Measurements from ENCODE around the gene RALGDS. TPM values are rescaled to one million over a fixed set of nuclear protein-coding genes. Genes with fewer than 3 reads are reported as not detected.

The RALGDS gene
- total RNA-seq, 1 experiment from 2014 or later, result 22.9 TPM

DNA sequence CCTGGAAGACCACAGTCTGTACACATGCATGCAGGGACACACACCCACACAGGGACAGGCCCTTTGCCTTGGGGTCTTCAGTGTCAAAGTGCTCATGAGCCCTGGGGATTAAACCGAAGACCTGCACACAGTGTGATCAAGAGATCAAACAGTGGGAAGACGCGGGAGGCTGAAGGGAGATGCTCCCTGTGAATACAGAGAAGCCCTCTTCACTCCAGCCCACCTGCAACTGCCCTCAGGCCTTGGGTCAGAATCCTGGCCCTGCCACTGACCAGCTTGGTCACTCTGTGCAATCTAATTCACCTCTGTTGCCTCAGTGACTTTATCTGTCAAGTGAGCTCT lies 2.9 kb downstream of the RALGDS start:
- H3K36me3 Mint-ChIP-seq, result no peaks in the 10 kb centered on the region
- CTCF ChIA-PET, result interaction anchor here (1.2 to 6.0 kb wide), 6 partner anchors 12 to 121 kb away, joined by 3 to 70 read pairs (median 6); no protein-coding TSS in a partner anchor
- no peak for ATAC-seq
- H3K27ac Mint-ChIP-seq, result no peak overlapping the region
- no peak for DNase-seq (ENCODE audit: low spot score)
- peaks cover 12% of the 10 kb centered on the region for H3K4me1 Mint-ChIP-seq
- no peak overlapping the region for H3K4me3 Mint-ChIP-seq
- peaks cover 46% of the 10 kb centered on the region for H3K27me3 Mint-ChIP-seq (ENCODE audit: low read depth)
- POLR2A ChIA-PET, result no interaction called here
- no peak for TF ChIP-seq OVOL2 (CRISPR knock-in tag; IDR thresholded peaks at IDR 0.05; ENCODE audit: borderline replicate concordance)
- no peak for TF ChIP-seq GTF2I (CRISPR knock-in tag; conservative IDR thresholded peaks at IDR 0.05)
- no peak for TF ChIP-seq SP1 (CRISPR knock-in tag; conservative IDR thresholded peaks at IDR 0.05)
- TF ChIP-seq, protein P1, sequence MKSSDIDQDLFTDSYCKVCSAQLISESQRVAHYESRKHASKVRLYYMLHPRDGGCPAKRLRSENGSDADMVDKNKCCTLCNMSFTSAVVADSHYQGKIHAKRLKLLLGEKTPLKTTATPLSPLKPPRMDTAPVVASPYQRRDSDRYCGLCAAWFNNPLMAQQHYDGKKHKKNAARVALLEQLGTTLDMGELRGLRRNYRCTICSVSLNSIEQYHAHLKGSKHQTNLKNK (CRISPR knock-in tag; IDR thresholded peaks at IDR 0.05), result no peak
- TF ChIP-seq FOXP1 (CRISPR knock-in tag; IDR thresholded peaks at IDR 0.05; ENCODE audit: borderline replicate concordance), result no peak
- no peak for TF ChIP-seq MYBL2 (CRISPR knock-in tag; IDR thresholded peaks at IDR 0.05)
- TF ChIP-seq TCF7 (CRISPR knock-in tag; IDR thresholded peaks at IDR 0.05; ENCODE audit: low read depth), result no peak
- no peaks in the 10 kb centered on the region for H3K9me3 Mint-ChIP-seq

- H3K9me3 Mint-ChIP-seq, result no peaks in the 10 kb centered on the region
- CTCF ChIA-PET, result interaction anchor here (0.9 to 6.0 kb wide), 7 partner anchors 11 to 121 kb away, joined by 3 to 70 read pairs (median 4); no protein-coding TSS in a partner anchor
These were observed 3.5 kb downstream of the RALGDS start for GRCh38 chr9:133117271-133118178.

DNA sequence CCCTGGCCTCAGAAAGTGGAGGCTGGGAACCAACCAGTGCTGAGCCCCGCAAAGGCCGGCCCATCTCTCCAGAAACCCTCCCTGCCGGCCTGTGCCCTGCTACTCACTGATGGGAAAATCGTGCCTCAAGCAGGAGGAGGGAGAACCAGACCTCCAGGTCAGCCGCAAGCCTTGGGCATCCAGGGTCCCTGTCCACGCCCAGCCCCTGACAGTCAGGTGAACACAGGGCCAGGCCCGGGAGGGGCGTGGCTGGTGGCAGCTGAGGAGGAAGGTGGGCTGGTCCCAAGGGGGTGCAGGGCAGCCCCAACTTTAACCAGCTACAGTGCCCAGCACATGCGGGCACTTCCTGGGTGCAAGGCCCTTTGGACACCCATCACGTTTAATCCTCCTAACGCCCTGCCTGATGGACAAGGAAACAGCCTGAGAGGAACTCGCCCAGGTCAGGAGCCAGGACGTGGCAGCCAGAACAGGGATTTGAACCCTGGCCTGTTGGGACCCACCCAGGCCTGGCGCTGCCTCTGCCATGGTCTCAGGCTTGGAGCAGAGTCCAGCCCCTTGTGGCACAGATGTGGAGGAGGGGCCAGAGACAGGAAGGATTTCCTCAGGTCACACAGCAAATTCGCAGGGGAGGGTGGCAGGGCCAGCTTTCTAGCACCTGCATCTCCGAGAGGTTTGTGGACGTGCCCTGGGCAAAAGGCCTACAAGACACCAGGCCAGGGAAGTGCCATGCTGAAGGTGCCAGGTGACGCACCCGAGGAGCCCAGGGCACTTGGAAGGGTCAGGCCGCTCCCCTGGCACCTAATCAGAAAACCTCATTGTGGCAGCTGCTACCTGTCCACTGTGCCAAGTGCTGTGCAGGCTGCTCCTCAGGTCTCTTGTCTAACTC lies 4.5 kb downstream of the RALGDS start:
- H3K4me3 Mint-ChIP-seq, result no peak overlapping the region
- ATAC-seq (no peak), DNase-seq (ENCODE audit: low spot score) (no peak)
- CTCF ChIA-PET, result interaction anchor here (0.9 to 6.0 kb wide), 4 partner anchors 13 to 68 kb away, joined by 3 to 70 read pairs (median 8); no protein-coding TSS in a partner anchor
- H3K27ac Mint-ChIP-seq, result no peak overlapping the region
- H3K4me1 Mint-ChIP-seq, result peaks cover 10% of the 10 kb centered on the region
- no peaks in the 10 kb centered on the region for H3K9me3 Mint-ChIP-seq
- H3K36me3 Mint-ChIP-seq, result no peaks in the 10 kb centered on the region
- POLR2A ChIA-PET, result no interaction called here
- H3K27me3 Mint-ChIP-seq (ENCODE audit: low read depth), result peaks cover 34% of the 10 kb centered on the region
- TF ChIP-seq MXD4 (CRISPR knock-in tag; IDR thresholded peaks at IDR 0.05; ENCODE audit: borderline replicate concordance) (no peak), FOXK1 (CRISPR knock-in tag; IDR thresholded peaks at IDR 0.05) (no peak), ETV6 (CRISPR knock-in tag; IDR thresholded peaks at IDR 0.05) (no peak), NR3C1 (CRISPR knock-in tag; conservative IDR thresholded peaks at IDR 0.05; ENCODE audit: low read depth) (no peak), ZNF219 (CRISPR knock-in tag; IDR thresholded peaks at IDR 0.05; ENCODE audit: borderline replicate concordance) (no peak), EMX1 (CRISPR knock-in tag; IDR thresholded peaks at IDR 0.05) (no peak), IRF1 (CRISPR knock-in tag; IDR thresholded peaks at IDR 0.05) (no peak), JUN (CRISPR knock-in tag; IDR thresholded peaks at IDR 0.05) (no peak), E2F4 (CRISPR knock-in tag; IDR thresholded peaks at IDR 0.05; ENCODE audit: borderline replicate concordance, low read depth) (no peak)
- TF ChIP-seq, protein P2, sequence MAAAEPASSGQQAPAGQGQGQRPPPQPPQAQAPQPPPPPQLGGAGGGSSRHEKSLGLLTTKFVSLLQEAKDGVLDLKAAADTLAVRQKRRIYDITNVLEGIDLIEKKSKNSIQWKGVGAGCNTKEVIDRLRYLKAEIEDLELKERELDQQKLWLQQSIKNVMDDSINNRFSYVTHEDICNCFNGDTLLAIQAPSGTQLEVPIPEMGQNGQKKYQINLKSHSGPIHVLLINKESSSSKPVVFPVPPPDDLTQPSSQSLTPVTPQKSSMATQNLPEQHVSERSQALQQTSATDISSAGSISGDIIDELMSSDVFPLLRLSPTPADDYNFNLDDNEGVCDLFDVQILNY (CRISPR knock-in tag; IDR thresholded peaks at IDR 0.05), result no peak
- TF ChIP-seq, protein P3, sequence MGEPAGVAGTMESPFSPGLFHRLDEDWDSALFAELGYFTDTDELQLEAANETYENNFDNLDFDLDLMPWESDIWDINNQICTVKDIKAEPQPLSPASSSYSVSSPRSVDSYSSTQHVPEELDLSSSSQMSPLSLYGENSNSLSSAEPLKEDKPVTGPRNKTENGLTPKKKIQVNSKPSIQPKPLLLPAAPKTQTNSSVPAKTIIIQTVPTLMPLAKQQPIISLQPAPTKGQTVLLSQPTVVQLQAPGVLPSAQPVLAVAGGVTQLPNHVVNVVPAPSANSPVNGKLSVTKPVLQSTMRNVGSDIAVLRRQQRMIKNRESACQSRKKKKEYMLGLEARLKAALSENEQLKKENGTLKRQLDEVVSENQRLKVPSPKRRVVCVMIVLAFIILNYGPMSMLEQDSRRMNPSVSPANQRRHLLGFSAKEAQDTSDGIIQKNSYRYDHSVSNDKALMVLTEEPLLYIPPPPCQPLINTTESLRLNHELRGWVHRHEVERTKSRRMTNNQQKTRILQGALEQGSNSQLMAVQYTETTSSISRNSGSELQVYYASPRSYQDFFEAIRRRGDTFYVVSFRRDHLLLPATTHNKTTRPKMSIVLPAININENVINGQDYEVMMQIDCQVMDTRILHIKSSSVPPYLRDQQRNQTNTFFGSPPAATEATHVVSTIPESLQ (CRISPR knock-in tag; IDR thresholded peaks at IDR 0.05), result no peak
- TF ChIP-seq, protein P4, sequence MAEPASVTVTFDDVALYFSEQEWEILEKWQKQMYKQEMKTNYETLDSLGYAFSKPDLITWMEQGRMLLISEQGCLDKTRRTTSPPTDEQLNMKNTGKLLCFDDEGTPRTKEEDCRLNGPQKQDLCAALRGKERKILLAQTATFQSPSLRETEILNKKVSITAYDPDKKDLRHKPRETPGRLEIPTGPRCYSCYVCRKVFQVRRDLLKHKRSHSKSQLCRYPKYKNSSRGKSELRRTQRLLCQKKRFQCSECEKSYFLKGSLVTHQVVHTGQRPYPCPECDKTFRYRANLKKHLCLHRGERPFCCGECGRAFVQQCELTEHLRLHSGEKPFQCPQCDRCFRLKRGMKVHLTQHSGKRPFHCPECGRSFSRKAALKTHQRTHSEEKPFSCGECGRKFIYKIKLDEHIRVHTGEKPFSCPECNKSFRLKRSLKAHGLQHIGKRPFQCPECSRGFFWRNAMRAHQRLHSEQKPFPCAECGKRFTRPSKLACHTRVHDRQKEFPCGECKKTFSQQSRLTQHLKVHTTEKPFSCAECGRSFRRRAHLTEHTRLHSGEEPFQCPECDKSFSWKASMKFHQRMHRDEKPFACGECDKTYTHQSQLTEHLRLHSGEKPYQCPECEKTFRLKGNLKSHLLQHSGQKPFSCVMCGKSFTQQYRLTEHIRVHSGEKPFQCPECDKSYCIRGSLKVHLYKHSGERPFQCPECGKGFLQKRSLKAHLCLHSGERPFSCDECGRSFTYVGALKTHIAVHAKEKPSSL (CRISPR knock-in tag; conservative IDR thresholded peaks at IDR 0.05), result no peak
- TF ChIP-seq, protein P5, sequence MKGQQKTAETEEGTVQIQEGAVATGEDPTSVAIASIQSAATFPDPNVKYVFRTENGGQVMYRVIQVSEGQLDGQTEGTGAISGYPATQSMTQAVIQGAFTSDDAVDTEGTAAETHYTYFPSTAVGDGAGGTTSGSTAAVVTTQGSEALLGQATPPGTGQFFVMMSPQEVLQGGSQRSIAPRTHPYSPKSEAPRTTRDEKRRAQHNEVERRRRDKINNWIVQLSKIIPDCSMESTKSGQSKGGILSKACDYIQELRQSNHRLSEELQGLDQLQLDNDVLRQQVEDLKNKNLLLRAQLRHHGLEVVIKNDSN (CRISPR knock-in tag; IDR thresholded peaks at IDR 0.05), result no peak

More at GRCh38 chr9:133117271-133118178, 3.5 kb downstream of the RALGDS start:
- ATAC-seq, result no peak
- Mint-ChIP-seq H3K27ac (no peak overlapping the region), H3K4me1 (peaks cover 12% of the 10 kb centered on the region), H3K4me3 (no peak overlapping the region), H3K27me3 (ENCODE audit: low read depth) (peaks cover 43% of the 10 kb centered on the region), H3K36me3 (no peaks in the 10 kb centered on the region)
- DNase-seq (ENCODE audit: low spot score), result no peak
- TF ChIP-seq ZNF317 (CRISPR knock-in tag; IDR thresholded peaks at IDR 0.05; ENCODE audit: borderline replicate concordance, low read depth) (no peak), NFYB (CRISPR knock-in tag; conservative IDR thresholded peaks at IDR 0.05; ENCODE audit: low read depth) (no peak), ELF4 (CRISPR knock-in tag; IDR thresholded peaks at IDR 0.05; ENCODE audit: low read depth) (no peak), ETV6 (CRISPR knock-in tag; IDR thresholded peaks at IDR 0.05) (no peak), CREM (CRISPR knock-in tag; IDR thresholded peaks at IDR 0.05) (no peak)
- POLR2A ChIA-PET, result no interaction called here

Measured in WTC11 (cell line).